HG03064 (cell line): ENCODE results near the gene KIAA0319L.

Experiments used
- ATAC-seq: cut with Tn5 transposase; IDR thresholded peaks from one replicate; pipeline ENCODE4 v1.9.1; 2021; ENCODE audit warnings: low read depth; ENCODE audit not compliant: unreplicated experiment

Gene KIAA0319L

DNA sequence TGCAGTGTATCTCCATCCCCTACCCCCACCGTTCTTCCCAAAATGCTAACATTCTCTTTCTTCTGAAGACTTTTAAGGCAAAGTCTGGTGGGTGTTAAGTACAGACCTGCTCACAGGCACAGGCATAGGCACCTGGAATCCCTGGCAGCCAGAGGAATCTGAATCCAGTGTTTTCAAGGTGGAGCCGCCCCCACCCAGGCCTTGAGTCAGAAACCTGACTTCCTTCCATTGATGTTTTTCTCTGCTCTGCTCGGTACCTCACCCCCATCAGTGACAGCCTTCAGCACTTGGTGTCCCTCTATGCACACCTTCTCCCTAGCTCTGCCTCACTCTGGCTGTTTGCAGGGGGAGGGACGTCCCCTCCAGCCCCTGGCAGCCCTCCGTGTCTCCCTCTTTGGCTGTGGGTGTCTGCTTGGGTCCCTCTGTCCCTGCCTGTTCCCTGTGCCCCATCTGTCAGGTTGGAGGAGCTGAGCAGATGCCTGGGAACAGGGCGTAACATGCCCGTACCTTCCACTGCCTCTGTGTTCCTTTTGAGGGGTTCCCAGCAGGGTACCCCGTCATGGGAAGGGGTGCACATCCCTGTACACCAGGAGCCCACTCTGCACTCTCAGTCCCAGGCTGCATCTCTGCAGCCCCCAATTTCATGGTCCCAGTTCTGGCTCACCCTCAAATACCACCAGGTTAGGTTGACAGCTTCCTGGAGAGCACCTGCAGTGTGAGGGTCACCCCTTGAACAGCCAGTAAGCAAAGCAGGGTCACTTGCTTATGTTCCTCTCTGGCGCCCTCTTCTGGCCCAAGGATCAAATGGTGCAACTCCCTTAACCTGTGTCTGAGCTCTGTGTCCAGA is 7.1 kb upstream of the KIAA0319L start:
- no peak for ATAC-seq

DNA sequence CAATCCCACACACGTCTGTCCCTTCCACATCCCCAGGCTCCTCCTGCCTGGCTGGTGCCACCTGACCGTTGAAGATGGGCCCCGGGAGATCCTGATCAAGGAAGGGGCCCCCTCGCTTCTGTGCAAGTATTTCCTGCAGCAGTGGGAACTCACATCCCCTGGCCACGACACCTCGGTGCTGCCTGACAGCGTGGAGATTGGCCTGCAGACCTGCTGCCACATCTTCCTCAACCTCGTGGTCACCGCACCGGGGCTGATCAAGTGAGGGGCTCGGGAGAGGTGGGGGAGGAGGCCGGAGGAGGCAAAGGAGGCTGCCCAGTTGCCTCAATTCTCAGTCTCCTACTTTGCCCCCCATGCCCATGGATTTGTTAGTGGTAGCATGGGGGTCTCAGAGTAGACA is 6.0 kb upstream of the KIAA0319L start:
- no peak for ATAC-seq

DNA sequence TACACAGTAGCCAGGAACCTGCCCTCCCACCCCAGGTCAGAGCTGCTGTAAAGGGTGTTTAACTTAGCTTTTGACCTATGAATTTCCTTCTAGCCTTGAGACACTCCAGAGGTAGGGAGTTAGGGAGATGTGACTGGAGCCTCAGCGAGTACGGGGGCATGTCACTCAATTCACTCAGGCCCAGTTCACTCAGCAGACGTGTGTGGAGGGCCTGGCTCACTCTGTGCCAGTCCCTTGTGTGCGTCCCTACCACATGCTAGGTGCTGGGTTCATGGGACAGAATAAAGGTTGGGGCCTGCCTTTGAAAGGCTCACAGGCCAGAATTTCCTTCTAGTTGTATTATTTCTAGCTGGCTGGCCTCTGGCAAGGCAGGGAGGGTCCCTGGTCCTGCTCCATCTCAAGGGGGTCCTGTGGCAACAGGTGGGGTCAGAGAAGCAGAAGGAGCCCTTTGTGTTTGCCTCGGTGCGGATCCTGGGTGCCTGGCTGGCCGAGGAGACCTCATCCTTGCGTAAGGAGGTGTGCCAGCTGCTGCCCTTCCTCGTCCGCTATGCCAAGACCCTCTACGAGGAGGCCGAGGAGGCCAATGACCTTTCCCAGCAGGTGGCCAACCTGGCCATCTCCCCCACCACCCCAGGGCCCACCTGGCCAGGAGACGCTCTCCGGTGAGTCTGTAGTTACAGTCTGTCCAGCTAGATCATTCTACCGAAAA is 4.9 kb upstream of the KIAA0319L start:
- no peak for ATAC-seq

GRCh38 chr1:35561297-35561971 is 4.2 kb upstream of the KIAA0319L start:
- ATAC-seq = no peak

DNA sequence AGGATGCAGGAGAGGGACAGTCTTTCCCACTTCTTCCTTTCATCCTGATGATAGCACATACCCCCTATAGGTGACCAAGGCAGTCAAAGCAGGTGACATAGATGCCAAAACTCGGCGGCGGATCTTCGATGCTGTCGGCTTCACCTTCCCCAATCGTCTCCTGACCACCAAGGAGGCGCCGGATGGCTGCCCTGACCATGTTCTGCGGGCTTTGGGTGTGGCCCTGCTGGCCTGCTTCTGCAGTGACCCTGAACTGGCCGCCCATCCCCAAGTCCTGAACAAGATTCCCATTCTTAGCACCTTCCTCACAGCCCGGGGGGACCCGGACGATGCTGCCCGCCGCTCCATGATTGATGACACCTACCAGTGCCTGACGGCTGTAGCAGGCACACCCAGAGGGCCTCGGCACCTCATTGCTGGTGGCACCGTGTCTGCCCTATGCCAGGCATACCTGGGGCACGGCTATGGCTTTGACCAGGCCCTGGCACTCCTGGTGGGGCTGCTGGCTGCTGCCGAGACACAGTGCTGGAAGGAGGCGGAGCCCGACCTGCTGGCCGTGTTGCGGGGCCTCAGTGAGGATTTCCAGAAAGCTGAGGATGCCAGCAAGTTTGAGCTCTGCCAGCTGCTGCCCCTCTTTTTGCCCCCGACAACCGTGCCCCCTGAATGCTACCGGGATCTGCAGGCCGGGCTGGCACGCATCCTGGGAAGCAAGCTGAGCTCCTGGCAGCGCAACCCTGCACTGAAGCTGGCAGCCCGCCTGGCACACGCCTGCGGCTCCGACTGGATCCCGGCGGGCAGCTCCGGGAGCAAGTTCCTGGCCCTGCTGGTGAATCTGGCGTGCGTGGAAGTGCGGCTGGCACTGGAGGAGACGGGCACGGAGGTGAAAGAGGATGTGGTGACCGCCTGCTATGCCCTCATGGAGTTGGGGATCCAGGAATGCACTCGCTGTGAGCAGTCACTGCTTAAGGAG is 3.3 kb upstream of the KIAA0319L start:
- no peak for ATAC-seq

GRCh38 chr1:35559317-35559944 is 2.2 kb upstream of the KIAA0319L start:
- ATAC-seq = no peak

DNA sequence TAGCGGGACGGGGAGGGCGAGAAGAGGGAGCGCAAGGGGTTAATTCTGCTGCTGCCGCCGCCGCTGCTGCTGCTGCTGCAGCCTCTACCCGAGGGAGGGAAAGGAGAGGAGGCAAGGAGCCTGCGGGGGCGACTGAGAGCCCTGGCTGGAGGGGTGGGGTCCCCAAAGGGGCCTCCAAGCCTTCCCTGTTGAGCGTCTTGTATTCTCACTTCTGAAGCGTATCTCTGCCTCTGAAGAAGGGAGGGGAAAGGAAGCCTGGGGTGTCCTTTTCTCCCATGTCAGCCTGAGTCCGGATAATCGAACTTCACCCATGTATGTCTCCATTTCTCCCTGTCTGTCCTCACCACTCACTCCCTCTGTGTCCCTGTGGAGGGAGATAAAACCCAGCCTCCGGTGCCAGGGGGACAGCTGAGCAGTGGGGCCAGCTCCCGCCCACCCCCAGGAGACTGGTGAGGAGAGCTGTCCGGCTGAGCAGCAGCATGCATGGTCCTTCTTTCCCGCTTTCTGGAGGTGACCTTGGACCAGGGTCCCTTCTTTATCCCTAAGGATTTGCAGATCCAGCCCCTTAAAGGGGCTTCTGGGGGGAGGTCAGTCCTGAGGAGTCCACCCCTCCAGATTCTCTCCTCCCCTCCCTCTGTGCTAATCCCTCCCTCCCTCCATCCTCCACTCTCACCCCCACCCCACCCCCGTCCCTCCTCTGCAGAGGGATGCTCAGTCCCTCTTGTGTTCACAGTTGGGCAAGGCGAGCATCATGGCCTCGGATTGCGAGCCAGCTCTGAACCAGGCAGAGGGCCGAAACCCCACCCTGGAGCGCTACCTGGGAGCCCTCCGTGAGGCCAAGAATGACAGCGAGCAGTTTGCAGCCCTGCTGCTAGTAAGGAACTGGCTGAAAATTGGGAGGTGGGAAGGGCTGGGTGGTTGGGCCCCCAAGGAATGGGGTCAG is 1.4 kb upstream of the KIAA0319L start:
- no peak for ATAC-seq

DNA sequence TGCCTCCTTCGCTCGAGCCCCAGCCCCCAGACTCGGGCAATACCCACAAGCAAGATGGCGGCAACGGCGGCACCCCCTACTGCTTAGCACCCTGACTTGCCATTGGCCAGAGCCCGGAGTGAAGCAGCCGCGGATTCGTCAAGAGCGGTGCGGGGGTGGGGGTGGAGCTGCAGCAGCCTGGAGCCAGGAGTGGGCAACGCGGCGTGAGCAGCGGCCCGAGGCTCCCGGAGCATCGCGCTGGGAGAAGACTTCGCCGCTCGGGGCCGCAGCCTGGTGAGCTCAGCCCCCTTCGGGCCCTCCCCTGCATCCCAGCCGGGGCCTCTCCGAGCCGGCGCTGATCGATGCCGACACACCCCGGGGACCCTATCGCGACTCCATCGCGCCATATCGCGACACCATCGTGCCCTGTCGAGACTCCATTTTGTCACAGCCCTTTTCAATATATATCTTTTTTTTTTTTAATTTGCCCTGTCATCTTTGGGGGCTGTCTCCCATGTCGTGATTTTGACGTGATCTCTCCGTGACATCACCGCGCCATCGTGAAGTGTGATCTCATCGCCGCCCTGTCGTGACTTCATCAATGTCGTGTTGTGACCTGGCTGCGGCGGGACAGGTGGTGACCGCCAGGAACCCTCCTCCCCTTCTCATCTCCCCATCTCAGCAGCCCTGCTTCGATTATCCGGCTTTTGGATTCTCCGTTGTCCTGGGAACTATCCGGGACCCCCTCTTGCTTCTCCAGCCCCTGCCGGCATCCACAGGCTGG is 589 bp upstream of the KIAA0319L start, which contains the start of gene NCDN:
TSS of gene NCDN (plus strand) at position 189 of the 763 bp plus-strand sequence. CDS start at position 581, 392 bp downstream.
- peak; percentile 76 for ATAC-seq

- ATAC-seq = no peak
Observed at GRCh38 chr1:35556484-35557117, 602 bp downstream of the KIAA0319L start.

- ATAC-seq = no peak
Observed at GRCh38 chr1:35555601-35556477, 1.4 kb downstream of the KIAA0319L start.

DNA sequence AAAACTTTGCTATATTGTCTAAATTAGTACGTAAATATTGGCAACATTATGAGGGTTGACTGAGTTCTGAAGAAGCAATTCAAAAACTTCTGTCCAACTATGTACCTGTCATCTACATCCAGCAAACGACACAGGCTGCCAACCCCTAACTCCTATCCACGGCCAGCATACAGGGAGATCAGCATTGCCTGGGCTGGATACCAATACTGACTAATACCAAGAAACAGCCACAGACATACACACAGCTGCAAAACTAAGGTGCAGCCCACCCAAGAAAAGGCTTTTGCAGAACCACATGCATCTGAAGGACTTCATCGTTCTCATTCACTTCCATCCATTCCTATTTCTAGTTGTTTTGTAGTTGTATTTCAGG is 2.0 kb downstream of the KIAA0319L start:
- no peak for ATAC-seq

DNA sequence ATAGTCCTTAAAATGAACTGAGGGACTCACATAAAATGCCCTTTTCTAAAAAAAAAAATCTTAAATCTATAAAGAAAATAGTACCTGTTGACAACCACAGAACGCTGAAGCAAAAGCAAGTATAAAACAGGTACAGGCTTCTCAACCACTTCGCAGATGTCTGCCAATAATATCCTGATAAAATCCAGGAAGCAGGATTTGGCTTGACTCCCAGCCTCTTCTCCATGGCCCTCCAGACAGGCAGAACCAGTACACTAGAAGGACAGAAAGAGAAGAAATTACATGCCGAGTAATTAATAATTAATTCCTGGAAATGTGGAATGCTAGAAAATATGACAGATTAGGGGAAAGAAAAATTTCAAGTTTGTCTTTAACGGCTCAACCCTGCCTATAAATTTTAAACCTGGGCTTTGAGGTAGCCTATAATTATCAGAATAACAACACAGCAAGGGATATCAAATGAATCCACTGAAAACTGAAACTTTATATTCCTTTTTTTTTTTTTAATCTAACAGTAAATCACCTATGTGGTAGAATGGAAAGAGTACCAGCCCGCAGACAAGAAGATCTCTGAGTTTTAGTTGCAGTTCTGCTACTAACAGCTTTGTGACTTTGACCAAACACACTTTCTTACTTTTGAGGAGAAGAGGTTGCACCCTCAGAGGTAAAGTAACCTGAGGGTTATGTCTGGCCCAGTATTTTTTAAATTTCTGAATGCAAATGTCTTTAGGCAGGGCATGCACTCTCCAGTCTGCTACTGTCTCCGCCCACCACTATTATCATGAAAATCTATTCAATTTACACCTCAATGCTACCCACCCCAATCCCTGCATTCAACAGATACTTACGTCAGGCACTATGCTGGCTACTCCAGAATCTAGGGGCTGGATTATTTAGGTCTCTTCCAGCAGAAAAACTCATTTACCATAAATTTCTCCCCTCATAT is 2.7 kb downstream of the KIAA0319L start:
- no peak for ATAC-seq

- ATAC-seq = no peak
Observed at GRCh38 chr1:35553851-35554250, 3.4 kb downstream of the KIAA0319L start.

- ATAC-seq = no peak
Observed at GRCh38 chr1:35546614-35547013, 10.6 kb downstream of the KIAA0319L start.

- ATAC-seq = no peak
Observed at GRCh38 chr1:35544976-35545375, 12.2 kb downstream of the KIAA0319L start.
